Dermis microvascular lymphatic vessel endothelial cell (primary cell): ENCODE measurements around the gene SSTR3. TPM values are rescaled to one million over a fixed set of nuclear protein-coding genes. Genes with fewer than 3 reads are reported as not detected.

Experiments used
- DNase-seq, 2 donors: peaks; one replicate each; pipeline versions ENCODE4 v3.0.0 to v3.0.0-alpha.2; 2010; ENCODE audit warnings: low read depth in 2 of 2
- total RNA-seq: library from RNA; depleted of rRNA; stranded (reverse); fragments of >200 nt; gene quantifications from 2 replicates; pipeline ENCODE4 v1.2.1, GENCODE V29; 2014

The SSTR3 gene
- total RNA-seq, 1 donor from 2014 or later = not detected

GRCh38 chr22:37167981-37168647 is 44.2 kb downstream of the SSTR3 start:
- DNase-seq = no peak

DNA sequence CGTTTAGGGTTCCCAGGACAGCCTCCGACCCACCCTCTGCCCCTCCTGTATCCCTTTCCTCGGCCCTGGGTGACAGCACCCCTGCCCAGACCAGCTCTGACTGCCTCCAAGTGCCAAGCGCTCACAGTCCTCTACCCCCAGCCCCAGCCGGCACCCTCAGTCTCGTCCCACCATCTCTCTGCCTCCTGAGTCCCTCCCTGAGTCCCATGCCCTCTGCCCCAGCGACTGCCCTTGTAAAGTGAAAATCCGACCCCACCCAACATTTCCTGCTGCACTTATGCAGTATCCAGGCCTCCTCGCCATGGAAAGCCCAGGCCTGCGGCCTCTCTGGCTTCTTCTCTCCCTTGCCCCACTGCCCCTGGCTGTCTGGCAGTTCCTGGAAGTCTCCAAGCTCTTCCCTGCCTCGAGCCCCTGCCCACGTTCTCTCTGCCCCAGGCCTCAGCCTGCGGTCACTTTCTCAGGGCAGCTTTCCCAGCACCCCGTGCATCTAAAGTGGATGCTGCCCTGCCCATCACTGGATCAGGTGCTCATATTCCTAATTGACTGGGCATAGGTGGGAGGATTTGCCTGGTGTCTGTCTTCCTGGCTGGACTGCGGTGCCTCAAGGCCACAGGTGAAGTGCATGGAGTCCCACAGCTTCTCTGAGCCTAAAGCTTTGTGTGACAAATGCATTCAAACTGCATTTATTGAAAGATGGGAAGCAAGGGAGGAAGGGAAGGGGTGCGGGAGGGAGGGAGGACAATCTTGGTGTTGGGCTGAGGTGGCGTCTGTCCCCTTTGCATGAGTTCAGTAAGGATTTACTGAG is 44.9 kb downstream of the SSTR3 start:
- no peak for DNase-seq

GRCh38 chr22:37166675-37167066 is 45.6 kb downstream of the SSTR3 start:
- DNase-seq = peak in 1 of 2 donors; percentile 80

DNA sequence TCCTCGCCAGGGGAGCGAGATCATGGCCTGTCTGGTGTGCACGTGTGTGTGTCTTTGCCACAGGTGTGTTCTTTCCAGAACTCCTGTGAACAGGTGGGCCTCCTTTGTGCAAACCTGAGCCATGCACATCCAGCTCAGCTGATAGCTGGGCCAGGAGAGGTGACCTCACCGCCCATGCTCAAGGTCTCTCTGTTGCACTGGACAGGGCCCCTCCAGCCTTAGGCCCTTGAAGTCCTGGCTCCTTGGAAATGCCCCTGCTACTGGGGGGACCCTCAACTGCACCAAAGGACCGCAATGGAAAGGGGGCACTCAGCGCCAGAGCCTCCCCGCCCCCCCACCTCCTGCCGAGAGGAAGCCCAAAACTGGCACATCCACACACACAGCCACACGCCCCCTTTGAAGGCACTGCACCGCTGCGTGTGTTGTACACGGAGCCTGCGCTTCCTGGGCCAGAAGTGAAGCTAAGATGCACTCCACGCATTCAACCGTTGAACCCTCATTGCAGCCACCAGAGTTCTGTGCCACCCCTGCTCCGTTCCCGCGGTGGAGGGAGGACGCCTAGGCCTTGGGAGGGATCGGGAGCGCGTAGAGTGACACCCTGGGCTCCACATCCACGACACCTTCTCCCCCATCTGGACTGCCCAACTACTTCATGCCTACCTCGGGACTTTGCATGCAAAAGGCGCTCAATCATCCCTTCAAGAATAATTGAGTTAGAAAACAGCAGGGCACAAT is 46.2 kb downstream of the SSTR3 start:
- DNase-seq = no peak

- DNase-seq = no peak
Measured at GRCh38 chr22:37165066-37165465, 47.2 kb downstream of the SSTR3 start.

- no peak for DNase-seq
Measured at GRCh38 chr22:37164505-37164887, 47.8 kb downstream of the SSTR3 start.

DNA sequence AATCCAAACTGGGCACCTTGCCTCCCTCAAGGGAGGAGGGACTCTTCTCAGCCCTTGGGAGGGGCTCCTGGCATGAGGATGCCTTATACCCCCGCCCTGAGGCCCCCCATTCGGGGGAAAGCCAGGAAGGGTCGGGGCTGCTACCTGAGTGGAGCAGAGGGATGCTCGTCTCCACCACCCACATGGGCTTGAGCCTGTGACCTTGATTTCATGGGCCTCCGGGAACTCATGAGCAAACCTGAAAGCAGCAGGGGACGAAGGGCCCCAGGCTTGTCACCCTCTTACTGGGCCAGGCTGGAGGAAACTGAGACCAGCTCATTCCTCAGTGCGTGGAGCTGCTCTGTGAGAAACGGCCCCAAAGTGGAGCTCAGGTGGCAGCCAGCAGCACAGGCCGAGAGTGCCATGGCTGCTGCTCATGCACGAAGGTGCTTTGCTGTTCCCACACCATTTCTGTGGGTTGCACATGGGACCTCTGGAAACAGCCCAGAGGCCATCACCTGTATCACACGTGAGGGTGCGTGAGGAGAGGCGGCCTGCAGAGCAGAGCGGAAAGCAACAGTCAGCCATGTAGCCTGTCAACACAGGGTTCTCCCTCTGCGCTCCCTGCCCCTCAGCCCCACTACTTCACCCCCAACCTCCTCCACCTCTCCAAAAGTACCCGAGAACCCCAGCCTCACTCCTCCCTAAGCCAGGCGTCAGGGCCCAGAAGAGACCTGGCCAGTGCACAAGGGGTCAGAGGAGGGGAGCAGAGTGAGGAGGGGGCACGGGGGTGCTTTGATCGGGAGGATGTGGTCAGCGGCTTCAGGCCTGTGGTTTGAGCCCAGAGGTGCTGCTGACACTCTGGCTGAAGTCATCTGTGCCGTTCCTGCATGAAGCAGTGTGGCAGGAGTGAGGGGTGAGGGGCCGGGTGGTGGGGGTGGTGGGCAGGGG is 48.4 kb downstream of the SSTR3 start:
- no peak for DNase-seq

GRCh38 chr22:37163096-37163489 is 49.2 kb downstream of the SSTR3 start:
- no peak for DNase-seq

- no peak for DNase-seq
Measured at GRCh38 chr22:37162221-37163095, 49.8 kb downstream of the SSTR3 start.

DNA sequence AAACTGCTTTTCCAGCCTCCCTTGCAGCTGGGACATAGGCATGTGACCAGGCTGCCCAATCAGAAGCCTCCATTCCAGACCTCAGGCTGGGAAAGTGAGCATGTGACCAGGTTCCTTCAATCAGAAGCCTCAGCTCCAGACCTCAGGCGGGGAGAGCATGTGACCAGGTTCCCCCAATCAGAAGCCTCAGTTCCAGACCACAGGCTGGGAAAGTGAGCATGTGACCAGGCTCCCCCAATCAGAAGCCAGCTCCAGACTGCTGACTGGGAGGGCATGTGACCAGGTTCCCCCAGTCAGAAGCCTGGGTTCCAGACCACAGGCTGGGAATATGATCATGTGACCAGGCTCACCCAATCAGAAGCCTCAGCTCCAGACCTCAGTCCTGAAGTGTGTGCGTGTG is 50.8 kb downstream of the SSTR3 start:
- peak in 1 of 2 donors; percentile 9 for DNase-seq

GRCh38 chr22:37160027-37160426 is 52.2 kb downstream of the SSTR3 start:
- DNase-seq = no peak

DNA sequence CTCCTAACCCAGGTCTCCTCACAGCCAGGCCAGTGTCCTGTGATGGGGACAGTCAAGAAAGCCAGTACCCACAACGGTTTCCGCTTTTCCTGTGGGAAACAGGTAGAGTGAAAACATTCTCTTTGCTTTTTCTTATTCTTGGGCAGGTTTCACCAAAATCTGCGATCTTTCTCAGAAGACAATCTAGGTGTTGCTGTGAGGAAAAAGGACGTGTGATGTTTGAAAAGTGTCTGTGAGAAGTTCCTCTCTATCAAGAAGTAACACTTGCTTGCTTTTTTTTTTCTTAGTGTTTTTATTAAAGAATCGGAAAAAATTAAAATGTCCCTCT is 53.4 kb downstream of the SSTR3 start:
- no peak for DNase-seq

- no peak for DNase-seq
Measured at GRCh38 chr22:37157516-37158285, 54.6 kb downstream of the SSTR3 start.

DNA sequence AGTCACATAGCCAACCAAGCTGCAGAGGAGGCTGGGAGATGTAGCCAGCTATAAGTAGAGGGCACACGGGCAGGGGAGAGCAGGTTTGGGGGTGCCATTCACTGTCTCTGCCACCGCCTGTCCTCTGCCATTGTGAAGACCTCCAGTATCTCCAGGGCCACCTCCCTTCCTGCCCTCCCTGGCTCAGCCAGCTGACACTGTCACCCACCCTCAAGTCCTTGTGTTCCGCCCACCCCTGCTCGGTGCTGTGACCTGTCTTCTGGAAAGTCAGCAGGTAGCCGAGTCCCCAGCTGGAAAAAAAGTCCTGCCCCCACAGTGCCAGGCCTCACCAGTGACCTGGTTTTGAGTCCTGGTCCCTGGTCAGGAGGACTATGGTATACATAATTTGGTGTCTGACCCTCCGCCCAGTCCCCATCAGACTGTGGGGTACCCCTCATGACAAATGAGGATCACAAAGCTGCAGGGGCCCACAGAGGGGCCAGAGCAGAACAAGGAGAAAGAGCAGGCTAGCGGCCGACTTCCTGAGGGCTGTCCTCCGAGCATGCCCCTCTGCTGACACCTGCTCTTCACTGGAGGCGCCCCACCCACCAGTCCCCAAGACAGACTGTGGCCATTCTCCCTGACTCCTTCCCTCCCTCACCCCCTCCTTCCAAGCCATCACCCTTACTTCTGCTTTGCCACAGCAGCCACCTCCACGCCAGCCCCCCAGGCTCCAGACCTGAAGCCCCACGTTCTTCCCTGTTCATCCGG is 55.4 kb downstream of the SSTR3 start:
- no peak for DNase-seq

- DNase-seq = no peak
Measured at GRCh38 chr22:37155971-37156370, 56.3 kb downstream of the SSTR3 start.

DNA sequence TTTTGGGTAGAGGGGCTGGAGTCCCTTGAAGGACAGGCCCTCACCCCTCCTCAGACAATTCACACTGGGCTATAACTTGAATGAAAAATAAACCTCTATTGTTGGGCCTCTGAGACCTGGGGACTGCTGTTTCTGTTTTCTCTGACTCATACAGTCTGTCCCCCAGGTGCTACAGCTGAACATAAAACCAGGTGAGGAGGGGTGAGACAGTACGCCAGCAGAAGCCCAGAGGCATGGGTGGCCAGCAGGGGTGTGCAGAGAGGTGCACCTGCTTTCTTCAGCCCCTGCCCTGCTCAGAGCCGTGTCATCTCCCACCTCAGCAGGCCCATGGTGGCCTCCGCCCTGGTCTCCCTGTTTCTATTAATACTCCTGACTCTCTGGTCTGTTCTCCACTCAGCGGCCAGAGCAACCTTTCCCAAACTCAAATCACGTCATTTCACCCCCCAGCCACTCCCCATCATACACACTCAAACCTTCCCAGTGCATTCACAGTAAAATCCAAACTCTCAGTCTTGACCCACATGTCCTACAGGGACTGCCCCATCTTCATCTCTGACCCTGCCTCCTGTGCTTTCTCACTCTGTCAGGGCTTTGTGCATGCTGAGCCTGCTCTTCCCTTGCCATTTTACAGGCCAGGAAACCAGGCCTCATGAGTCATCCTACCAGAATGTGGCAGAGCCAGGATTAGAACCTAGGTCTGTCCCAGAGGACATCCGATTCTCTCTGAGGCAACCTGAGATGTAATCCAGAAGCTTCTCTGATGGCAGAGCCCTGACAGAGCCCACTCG is 57.2 kb downstream of the SSTR3 start:
- DNase-seq = no peak
